GM12874 (cell line): Measurements from ENCODE around the gene TPI1.

Experiments used
- TF ChIP-seq, protein P1 (sequence below): IDR thresholded peaks from 2 replicates; pipeline ENCODE4 v1.5.1; 2011; ENCODE audit warnings: low read depth, mild to moderate bottlenecking, control low read depth, low read length, moderate library complexity; ENCODE audit not compliant: insufficient read depth

Gene TPI1

DNA sequence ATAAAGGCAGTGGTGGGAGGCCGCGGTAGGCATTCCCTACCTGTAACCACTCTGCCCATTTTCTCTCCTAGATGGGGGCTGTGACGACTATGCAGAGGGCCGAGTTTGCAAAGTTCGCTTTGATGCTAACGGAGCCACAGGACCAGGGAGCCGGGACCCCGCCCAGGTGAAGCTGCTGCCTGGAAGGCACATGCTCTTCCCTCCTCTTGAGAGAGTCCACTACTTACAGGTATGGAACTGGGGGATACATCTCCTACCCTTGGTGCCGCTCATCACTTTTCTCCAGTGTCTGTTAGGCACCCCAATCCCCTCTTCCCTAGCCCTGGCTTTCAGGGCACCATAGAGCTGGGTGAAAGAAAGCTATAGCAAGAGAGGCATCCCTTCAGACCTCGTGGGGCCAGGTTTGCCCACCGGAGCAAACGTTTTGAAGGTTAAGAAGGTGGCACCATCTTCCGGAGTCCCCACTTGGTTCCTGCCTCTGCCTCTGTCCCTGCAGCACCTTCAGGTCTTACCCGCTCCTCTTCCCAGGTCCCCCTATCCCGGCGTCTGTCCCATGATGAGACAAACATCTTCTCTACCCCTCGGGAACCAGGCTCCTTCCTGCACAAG, 41.1 kb upstream of the TPI1 start:
- TF ChIP-seq, protein P1, sequence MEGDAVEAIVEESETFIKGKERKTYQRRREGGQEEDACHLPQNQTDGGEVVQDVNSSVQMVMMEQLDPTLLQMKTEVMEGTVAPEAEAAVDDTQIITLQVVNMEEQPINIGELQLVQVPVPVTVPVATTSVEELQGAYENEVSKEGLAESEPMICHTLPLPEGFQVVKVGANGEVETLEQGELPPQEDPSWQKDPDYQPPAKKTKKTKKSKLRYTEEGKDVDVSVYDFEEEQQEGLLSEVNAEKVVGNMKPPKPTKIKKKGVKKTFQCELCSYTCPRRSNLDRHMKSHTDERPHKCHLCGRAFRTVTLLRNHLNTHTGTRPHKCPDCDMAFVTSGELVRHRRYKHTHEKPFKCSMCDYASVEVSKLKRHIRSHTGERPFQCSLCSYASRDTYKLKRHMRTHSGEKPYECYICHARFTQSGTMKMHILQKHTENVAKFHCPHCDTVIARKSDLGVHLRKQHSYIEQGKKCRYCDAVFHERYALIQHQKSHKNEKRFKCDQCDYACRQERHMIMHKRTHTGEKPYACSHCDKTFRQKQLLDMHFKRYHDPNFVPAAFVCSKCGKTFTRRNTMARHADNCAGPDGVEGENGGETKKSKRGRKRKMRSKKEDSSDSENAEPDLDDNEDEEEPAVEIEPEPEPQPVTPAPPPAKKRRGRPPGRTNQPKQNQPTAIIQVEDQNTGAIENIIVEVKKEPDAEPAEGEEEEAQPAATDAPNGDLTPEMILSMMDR, result no peak

DNA sequence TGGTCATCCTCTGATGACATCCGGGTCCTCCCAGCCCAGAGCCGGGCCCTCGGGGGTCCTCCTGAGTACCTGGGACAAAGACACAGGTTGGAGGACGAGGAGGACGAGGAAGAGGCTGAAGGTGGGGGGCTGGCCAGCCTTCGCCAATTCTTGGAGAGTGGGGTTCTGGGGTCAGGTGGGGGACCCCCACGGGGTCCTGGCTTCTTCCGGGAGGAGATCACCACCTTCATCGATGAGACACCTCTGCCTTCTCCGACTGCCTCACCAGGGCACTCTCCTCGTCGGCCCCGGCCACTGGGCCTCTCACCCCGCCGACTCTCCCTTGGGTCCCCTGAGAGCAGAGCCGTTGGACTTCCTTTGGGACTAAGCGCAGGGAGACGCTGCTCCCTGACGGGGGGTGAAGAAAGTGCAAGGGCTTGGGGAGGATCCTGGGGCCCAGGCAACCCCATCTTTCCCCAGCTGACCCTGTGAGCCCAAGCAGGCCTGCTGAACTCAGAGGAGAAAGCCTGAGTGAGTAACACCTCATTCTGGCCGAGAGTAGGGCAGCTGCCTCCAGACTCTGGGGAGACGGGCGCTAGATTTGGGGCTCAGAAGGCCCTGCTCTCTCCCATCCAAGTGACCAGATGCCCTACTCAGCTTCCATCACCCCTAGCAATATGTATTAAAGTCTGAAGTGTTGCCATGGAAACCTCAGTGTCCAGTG, 40.4 kb upstream of the TPI1 start:
- TF ChIP-seq, protein P1, result no peak

DNA sequence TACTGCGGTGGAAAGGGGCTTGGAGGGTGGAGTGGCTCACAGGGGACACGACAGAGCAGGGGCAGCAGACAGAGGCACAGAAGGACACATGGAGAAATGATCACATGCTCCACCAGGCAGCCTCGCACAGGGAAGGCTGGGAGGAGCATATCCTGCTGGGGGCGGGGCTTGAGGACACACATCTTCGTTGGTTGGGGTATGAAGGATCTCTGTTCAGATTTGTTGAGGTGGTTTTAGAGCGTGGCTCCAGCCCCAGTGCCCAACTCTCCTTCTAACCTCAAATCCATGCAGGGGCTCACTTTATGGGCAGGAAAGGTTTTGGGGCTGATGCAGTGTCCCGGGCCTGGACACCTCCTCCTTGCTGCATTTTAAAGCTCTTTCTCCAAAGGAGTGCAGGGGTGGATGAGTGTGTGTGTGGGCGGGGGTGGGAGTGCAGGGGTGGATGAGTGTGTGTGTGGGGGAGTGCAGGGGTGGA, 39.9 kb upstream of the TPI1 start:
- TF ChIP-seq, protein P1, result no peak

DNA sequence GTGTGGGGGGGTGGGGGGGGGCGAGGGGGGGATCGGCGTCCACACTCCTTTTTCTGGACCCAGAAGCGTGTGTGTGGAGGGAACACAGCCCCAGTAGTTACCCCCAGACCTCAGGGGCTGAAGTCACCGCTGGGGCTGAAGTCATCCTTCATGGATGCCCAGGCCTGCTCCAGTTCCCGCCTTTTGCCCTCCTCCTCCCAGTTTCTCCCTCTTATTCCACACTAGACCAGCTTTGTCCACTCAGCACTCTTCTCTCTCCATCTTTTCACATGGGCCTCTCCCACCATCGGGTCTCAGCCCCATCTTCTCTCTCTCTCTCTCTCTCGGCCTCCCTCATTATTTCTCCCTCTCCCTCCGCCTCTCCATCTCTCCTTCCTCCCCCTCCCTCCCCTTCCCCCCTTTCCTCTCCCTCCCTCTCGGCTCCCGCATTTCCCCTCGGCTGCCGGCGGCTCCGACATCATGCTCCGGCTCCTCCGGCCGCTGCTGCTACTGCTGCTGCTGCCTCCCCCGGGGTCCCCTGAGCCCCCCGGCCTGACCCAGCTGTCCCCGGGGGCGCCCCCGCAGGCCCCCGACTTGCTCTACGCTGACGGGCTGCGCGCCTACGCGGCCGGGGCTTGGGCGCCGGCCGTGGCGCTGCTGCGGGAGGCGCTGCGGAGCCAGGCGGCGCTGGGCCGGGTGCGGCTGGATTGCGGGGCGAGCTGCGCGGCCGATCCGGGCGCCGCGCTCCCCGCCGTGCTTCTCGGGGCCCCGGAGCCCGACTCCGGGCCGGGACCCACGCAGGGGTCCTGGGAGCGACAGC, 39.1 kb upstream of the TPI1 start, which contains the start of gene P3H3:
Gene P3H3, plus strand, starts transcription at position 426 of the 799 bp plus-strand sequence. Its CDS starts 34 bp downstream, at position 460.
- TF ChIP-seq, protein P1, result no peak

DNA sequence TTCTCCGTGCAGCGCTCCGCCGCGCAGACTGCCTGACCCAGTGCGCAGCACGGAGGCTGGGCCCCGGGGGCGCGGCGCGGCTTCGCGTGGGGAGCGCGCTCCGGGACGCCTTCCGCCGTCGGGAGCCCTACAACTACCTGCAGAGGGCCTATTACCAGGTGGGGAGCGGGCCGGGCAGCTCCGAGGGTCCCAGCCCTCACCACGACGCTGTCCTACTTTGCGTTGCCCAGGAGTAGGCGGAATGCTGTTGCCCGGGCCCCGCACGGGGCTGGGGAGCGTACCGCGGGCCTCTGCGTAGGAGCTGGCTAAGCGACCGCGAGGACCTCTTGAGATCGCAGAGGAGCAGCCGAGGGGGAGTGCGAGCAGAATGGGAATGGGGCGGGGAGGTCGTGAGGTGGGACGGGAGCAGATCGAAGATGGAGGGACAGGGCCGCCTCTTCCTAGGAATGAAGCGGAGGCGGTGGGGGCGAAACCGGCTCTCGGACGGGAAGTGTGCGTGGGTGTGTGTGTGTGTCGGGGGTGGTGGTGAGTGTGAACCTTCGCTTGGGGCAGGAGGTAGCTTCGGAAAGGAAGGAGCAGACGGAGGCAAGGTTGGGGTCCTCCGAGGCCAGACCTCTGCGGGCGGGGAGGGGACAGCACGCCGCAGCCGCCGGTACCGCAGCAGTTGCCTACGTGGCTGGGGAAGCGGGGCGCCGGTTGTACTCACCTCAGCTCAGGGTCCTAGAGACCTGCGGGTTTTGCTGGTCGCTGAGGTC, 38.4 kb upstream of the TPI1 start:
- TF ChIP-seq, protein P1, result no peak

DNA sequence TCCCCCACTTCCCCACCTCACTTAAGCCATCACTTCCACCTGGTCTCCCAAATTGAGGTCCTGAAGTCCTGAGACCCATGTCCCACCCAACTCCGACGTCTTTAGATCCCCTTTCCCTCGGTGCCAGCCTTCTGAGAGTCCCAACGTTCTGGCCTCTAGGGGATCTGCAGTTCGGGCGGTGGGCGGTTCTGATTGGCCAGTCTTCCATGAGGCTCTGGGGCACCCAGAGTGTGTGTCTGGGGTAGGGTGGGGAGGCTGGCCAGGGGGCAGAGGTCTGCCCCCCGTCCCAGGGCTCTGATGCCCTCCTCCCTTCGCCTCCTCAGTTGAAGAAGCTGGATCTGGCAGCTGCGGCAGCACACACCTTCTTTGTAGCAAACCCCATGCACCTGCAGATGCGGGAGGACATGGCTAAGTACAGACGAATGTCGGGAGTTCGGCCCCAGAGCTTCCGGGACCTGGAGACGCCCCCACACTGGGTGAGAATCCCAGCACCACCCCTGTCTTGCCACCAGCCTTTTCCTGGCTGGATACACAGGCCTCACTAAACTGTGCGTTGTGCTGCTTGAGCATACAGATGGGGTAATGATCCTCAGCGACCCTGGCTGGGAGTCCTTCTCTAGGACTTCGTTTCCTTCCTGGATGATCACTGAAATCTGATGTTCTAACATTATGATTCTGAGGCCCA, 37.7 kb upstream of the TPI1 start:
- TF ChIP-seq, protein P1, result no peak
